Caco-2 (cell line): ENCODE data around the gene PIEZO1. TPM values are rescaled to one million over a fixed set of nuclear protein-coding genes. Genes with fewer than 3 reads are reported as not detected.
A peak's percentile ranks its signal among the peaks of the same experiment; 100 is the strongest.

Experiments
- BruUV-seq: library from RNA; stranded (reverse); fragments of 400-500 nt; replicated peaks from 2 replicates; lab custom pipeline; 2021; lab: Mats Ljungman, UMichigan
- CTCF ChIA-PET: fragments of 300-600 bp; sonication (Branson Sonifier 250); formaldehyde crosslinking; loops from one replicate; lab custom pipeline; 2022; ENCODE audit warnings: antibody characterized with exemption; lab: Charles Lee
- POLR2A ChIA-PET: fragments of 300-600 bp; sonication (Branson Sonifier 250); formaldehyde crosslinking; loops from one replicate; lab custom pipeline; 2022; ENCODE audit warnings: antibody characterized with exemption; lab: Charles Lee
- DNase-seq, 2 experiments: peaks; one replicate each; pipeline versions ENCODE4 v3.0.0 to v3.0.0-alpha.2; 2020 to 2022
- H3K27me3 ChIP-seq: replicated peaks from 2 replicates; pipeline ENCODE4 v1.6.0; 2011; ENCODE audit warnings: low read length; ENCODE audit not compliant: control insufficient read depth, insufficient read depth
- H3K36me3 ChIP-seq: 2 replicates; pipeline ENCODE4 v1.5.1; 2011; ENCODE audit warnings: low read length; ENCODE audit not compliant: control insufficient read depth, insufficient read depth
- H3K4me1 ChIP-seq: fragments of 250-450 bp; sonication (Bioruptor Pico); 2 replicates; pipeline ENCODE4 v1.5.1; 2020; ENCODE audit warnings: mild to moderate bottlenecking
- H3K4me3 ChIP-seq: 2 replicates; pipeline ENCODE4 v1.5.1; 2011; ENCODE audit warnings: low read depth, mild to moderate bottlenecking, control low read depth, low read length
- H3K9me3 ChIP-seq: fragments of 250-450 bp; sonication (Bioruptor Pico); 2 replicates; pipeline ENCODE4 v1.5.1; 2020; ENCODE audit warnings: mild to moderate bottlenecking, moderate library complexity
- H3K27ac Mint-ChIP-seq: one replicate; pipeline ENCODE4 v1.8.0; 2022; ENCODE audit warnings: mixed read lengths; ENCODE audit not compliant: unreplicated experiment
- H3K27me3 Mint-ChIP-seq: one replicate; pipeline ENCODE4 v1.8.0; 2022; ENCODE audit warnings: mixed read lengths; ENCODE audit not compliant: insufficient read depth, unreplicated experiment
- H3K36me3 Mint-ChIP-seq: one replicate; pipeline ENCODE4 v1.8.0; 2022; ENCODE audit warnings: mild to moderate bottlenecking, mixed read lengths; ENCODE audit not compliant: insufficient read depth, unreplicated experiment
- H3K4me1 Mint-ChIP-seq: one replicate; pipeline ENCODE4 v1.8.0; 2022; ENCODE audit warnings: low read depth, mixed read lengths; ENCODE audit not compliant: unreplicated experiment
- H3K4me3 Mint-ChIP-seq: one replicate; pipeline ENCODE4 v1.8.0; 2022; ENCODE audit warnings: mild to moderate bottlenecking, moderate library complexity, mixed read lengths; ENCODE audit not compliant: unreplicated experiment
- H3K9me3 Mint-ChIP-seq: one replicate; pipeline ENCODE4 v1.8.0; 2022; ENCODE audit warnings: mixed read lengths; ENCODE audit not compliant: unreplicated experiment
- intact Hi-C: fragments of 100-400 bp; cut with micrococcal nuclease; formaldehyde crosslinking; loops from one replicate; pipeline ENCODE4 v1.10.0; 2022; ENCODE audit not compliant: unreplicated experiment
- total RNA-seq: library from RNA; stranded (reverse); gene quantifications from 2 replicates; pipeline ENCODE4 v1.2.3, GENCODE V29; 2022
- TF ChIP-seq, protein P1 (sequence below), 2 experiments: fragments of 200-600 bp in 1 of 2; IDR thresholded peaks; 1 replicate in 1 of 2; 2 replicates in 1 of 2; pipeline versions ENCODE4 v1.5.1 to v1.8.0; 2011 to 2022; ENCODE audit warnings: antibody characterized with exemption in 1 of 2, control low read depth in 1 of 2, inconsistent platforms in 1 of 2, low read depth in 1 of 2, low read length in 1 of 2, mild to moderate bottlenecking in 1 of 2, moderate library complexity in 1 of 2; ENCODE audit not compliant: insufficient read depth in 1 of 2, severe bottlenecking in 1 of 2, unreplicated experiment in 1 of 2

Gene PIEZO1
- total RNA-seq, 1 experiment from 2014 or later: 248 TPM

DNA sequence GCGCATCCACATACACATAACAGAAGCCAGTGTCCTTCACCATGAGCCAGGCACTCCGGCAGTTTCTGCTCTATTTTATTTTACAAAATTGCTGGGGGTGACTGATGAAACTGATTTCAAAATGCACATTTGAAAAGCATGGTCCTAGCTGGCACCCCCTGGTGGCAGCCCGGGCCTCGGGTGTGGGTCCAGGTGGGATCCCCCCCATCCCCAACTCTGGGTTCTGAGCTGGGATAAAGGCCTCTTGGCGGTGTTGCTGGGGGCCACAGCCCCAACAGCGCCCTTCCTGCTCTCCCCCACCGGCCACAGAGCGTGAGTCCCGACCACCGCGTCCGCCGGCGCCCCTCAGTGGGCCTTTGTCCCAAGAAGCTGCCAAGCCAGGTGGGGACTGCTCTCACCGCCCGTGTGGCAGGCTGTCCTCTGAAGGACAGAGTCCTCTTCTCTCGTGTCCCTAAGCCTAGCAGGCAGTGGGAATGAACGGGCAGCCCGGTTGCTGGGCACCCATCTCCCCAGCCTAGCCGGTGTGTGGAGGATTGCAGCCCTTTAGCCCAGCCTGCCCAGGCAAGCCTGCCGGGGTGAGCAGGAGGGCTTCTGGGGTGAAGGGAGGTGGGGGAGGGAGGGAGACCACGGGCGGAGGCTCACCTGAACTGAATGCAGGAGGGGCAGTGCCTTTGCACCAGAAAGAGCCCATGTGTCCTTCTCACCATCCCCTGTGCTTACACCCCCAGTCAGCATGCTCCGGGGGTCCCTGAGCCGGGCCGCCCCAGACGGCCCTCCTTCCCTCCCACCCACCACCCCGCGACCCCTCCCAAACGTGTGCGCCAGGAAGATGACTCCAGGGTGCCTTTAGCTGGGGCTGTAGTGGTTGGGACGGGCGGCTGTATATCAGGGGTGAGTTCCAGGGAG is 99.6 kb downstream of the PIEZO1 start:
- Mint-ChIP-seq H3K9me3 (no peaks in the 10 kb centered on the region), H3K36me3 (peaks cover 17% of the 10 kb centered on the region), H3K4me3 (peak overlapping the region; percentile 78), H3K27ac (no peak overlapping the region), H3K27me3 (no peaks in the 10 kb centered on the region), H3K4me1 (peaks cover 13% of the 10 kb centered on the region)
- ChIA-PET POLR2A (interaction anchor here (0.5 to 0.7 kb wide), 2 partner anchors 23 to 115 kb away, joined by 3 to 4 read pairs; partner anchors contain the start of genes MVD and ZC3H18), CTCF (interaction anchor here (0.6 to 1.3 kb wide), 6 partner anchors 13 to 1237 kb away, joined by 3 to 10 read pairs (median 4); partner anchors contain the start of gene MVD)
- TF ChIP-seq, protein P1, sequence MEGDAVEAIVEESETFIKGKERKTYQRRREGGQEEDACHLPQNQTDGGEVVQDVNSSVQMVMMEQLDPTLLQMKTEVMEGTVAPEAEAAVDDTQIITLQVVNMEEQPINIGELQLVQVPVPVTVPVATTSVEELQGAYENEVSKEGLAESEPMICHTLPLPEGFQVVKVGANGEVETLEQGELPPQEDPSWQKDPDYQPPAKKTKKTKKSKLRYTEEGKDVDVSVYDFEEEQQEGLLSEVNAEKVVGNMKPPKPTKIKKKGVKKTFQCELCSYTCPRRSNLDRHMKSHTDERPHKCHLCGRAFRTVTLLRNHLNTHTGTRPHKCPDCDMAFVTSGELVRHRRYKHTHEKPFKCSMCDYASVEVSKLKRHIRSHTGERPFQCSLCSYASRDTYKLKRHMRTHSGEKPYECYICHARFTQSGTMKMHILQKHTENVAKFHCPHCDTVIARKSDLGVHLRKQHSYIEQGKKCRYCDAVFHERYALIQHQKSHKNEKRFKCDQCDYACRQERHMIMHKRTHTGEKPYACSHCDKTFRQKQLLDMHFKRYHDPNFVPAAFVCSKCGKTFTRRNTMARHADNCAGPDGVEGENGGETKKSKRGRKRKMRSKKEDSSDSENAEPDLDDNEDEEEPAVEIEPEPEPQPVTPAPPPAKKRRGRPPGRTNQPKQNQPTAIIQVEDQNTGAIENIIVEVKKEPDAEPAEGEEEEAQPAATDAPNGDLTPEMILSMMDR (IDR thresholded peaks at IDR 0.05; ENCODE audit: insufficient read depth in 1 of 2, low read depth in 1 of 2, low read length in 1 of 2, severe bottlenecking in 1 of 2, unreplicated experiment in 1 of 2): peak; percentile 78 to 82
- Histone ChIP-seq H3K9me3 (no peaks in the 10 kb centered on the region), H3K4me3 (peak overlapping the region; percentile 82), H3K4me1 (peaks cover 24% of the 10 kb centered on the region), H3K36me3 (no peaks in the 10 kb centered on the region), H3K27me3 (no peaks in the 10 kb centered on the region)
- no TSS peak for BruUV-seq
- DNase-seq: peak in 1 of 2 experiments; percentile 72
- intact Hi-C loops: loop anchor here (1.0 kb wide), 1 partner anchor 22 kb away; the partner anchor contains the start of gene MVD

GRCh38 chr16:88684569-88685155 is 100.4 kb downstream of the PIEZO1 start:
- intact Hi-C loops: no loop called here
- no peak for DNase-seq
- Mint-ChIP-seq H3K36me3 (peaks cover 17% of the 10 kb centered on the region), H3K9me3 (no peaks in the 10 kb centered on the region), H3K27me3 (no peaks in the 10 kb centered on the region), H3K27ac (no peak overlapping the region), H3K4me3 (peak overlapping the region; percentile 78), H3K4me1 (peaks cover 13% of the 10 kb centered on the region)
- POLR2A ChIA-PET: interaction anchor here (0.7 kb wide), 1 partner anchor 114 kb away, joined by 4 read pairs; the partner anchor contains the start of gene ZC3H18
- Histone ChIP-seq H3K36me3 (no peaks in the 10 kb centered on the region), H3K4me3 (no peak overlapping the region), H3K9me3 (no peaks in the 10 kb centered on the region), H3K27me3 (no peaks in the 10 kb centered on the region), H3K4me1 (peaks cover 24% of the 10 kb centered on the region)
- BruUV-seq: no TSS peak
- CTCF ChIA-PET: interaction anchor here (0.5 to 1.2 kb wide), 3 partner anchors 12 to 126 kb away, joined by 3 to 10 read pairs (median 5); no protein-coding TSS in a partner anchor
- TF ChIP-seq, protein P1 (IDR thresholded peaks at IDR 0.05; ENCODE audit: insufficient read depth in 1 of 2, low read depth in 1 of 2, low read length in 1 of 2, severe bottlenecking in 1 of 2, unreplicated experiment in 1 of 2): no peak
